Osteocyte (in vitro differentiated cells): ENCODE data around the gene RNF4. TPM values are rescaled to one million over a fixed set of nuclear protein-coding genes. Genes with fewer than 3 reads are reported as not detected.
"Not testable (repeated sequence)": the region's sequence is repeated elsewhere in the genome, so short reads cannot be mapped to it uniquely, and the experiment has no call there.

Experiments used
- DNase-seq: peaks from one replicate; pipeline ENCODE4 v3.0.0; 2021; ENCODE audit warnings: mixed read lengths; ENCODE audit not compliant: unreplicated experiment; ENCODE audit errors: extremely low spot score
- H3K27ac Mint-ChIP-seq: one replicate; pipeline ENCODE4 v1.8.0; 2021; ENCODE audit warnings: mild to moderate bottlenecking, mixed read lengths; ENCODE audit not compliant: unreplicated experiment
- H3K27me3 Mint-ChIP-seq: one replicate; pipeline ENCODE4 v1.8.0; 2021; ENCODE audit warnings: mixed read lengths; ENCODE audit not compliant: unreplicated experiment
- H3K36me3 Mint-ChIP-seq: one replicate; pipeline ENCODE4 v1.8.0; 2021; ENCODE audit warnings: mixed read lengths; ENCODE audit not compliant: unreplicated experiment
- H3K4me1 Mint-ChIP-seq: one replicate; pipeline ENCODE4 v1.8.0; 2021; ENCODE audit warnings: mixed read lengths; ENCODE audit not compliant: unreplicated experiment
- H3K4me3 Mint-ChIP-seq: one replicate; pipeline ENCODE4 v1.8.0; 2021; ENCODE audit warnings: mild to moderate bottlenecking, moderate library complexity, mixed read lengths; ENCODE audit not compliant: unreplicated experiment
- H3K9me3 Mint-ChIP-seq: one replicate; pipeline ENCODE4 v1.8.0; 2021; ENCODE audit warnings: mixed read lengths; ENCODE audit not compliant: unreplicated experiment
- CTCF ChIP-seq: fragments of 200-600 bp; sonication (generic); IDR thresholded peaks from 2 replicates; pipeline ENCODE4 v1.5.0; 2021; ENCODE audit warnings: antibody characterized with exemption, mild to moderate bottlenecking, moderate library complexity
- total RNA-seq: library from RNA; stranded (reverse); gene quantifications from 2 replicates; pipeline ENCODE4 v1.2.1, GENCODE V29; 2021

Gene RNF4
- total RNA-seq, 1 donor from 2014 or later = 57.6 TPM

- no peak for DNase-seq
- Mint-ChIP-seq H3K4me3 (no peak overlapping the region), H3K27me3 (peaks cover 8% of the 10 kb centered on the region), H3K36me3 (no peaks in the 10 kb centered on the region), H3K27ac (no peak overlapping the region), H3K4me1 (peaks cover 3% of the 10 kb centered on the region), H3K9me3 (no peaks in the 10 kb centered on the region)
- TF ChIP-seq CTCF = no peak
Measured at GRCh38 chr4:2428496-2429213, 40.3 kb upstream of the RNF4 start.

DNA sequence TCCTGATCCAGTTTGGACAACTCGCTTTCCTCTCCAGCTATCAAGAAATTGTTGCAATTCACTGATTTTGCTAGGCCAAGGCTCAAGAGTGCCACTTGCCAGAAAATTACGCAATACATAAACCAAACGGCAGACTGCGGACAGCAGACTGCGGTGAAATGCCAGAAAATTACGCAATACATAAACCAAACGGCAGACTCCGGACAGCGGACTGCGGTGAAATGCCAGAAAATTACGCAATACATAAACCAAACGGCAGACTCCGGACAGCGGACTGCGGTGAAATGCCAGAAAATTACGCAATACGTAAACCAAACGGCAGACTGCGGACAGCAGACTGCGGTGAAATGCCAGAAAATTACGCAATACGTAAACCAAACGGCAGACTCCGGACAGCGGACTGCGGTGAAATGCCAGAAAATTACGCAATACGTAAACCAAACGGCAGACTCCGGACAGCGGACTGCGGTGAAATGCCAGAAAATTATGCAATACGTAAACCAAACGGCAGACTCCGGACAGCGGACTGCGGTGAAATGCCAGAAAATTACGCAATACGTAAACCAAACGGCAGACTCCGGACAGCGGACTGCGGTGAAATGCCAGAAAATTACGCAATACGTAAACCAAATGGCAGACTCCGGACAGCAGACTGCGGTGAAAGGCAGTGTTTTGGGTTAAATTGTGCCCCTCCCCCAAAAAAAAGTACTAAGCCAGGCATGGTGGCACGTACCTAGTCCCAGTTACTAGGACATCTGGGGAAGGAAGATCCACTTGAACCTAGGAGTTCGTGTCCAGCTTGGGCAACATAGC lies 38.8 kb upstream of the RNF4 start:
- not testable (repeated sequence) for H3K9me3 Mint-ChIP-seq, H3K27me3 Mint-ChIP-seq, DNase-seq, H3K4me1 Mint-ChIP-seq, H3K36me3 Mint-ChIP-seq, H3K4me3 Mint-ChIP-seq, H3K27ac Mint-ChIP-seq

- no peak for DNase-seq
- H3K27me3 Mint-ChIP-seq = peaks cover 8% of the 10 kb centered on the region
- H3K9me3 Mint-ChIP-seq = no peaks in the 10 kb centered on the region
- H3K36me3 Mint-ChIP-seq = no peaks in the 10 kb centered on the region
- H3K4me3 Mint-ChIP-seq = no peak overlapping the region
- TF ChIP-seq CTCF = no peak
- H3K27ac Mint-ChIP-seq = no peak overlapping the region
- H3K4me1 Mint-ChIP-seq = peaks cover 3% of the 10 kb centered on the region
Measured at GRCh38 chr4:2432004-2432403, 36.9 kb upstream of the RNF4 start.

GRCh38 chr4:2432991-2433530 lies 35.8 kb upstream of the RNF4 start:
- Mint-ChIP-seq H3K36me3 (no peaks in the 10 kb centered on the region), H3K4me3 (no peak overlapping the region), H3K27me3 (peaks cover 8% of the 10 kb centered on the region), H3K27ac (no peak overlapping the region), H3K9me3 (no peaks in the 10 kb centered on the region), H3K4me1 (peaks cover 3% of the 10 kb centered on the region)
- no peak for DNase-seq
- no peak for TF ChIP-seq CTCF

GRCh38 chr4:2433609-2434350 lies 35.1 kb upstream of the RNF4 start:
- TF ChIP-seq CTCF = no peak
- Mint-ChIP-seq H3K27ac (no peak overlapping the region), H3K4me3 (no peak overlapping the region), H3K27me3 (peaks cover 6% of the 10 kb centered on the region), H3K9me3 (no peaks in the 10 kb centered on the region), H3K36me3 (no peaks in the 10 kb centered on the region), H3K4me1 (peaks cover 3% of the 10 kb centered on the region)
- DNase-seq = no peak
